Right atrium auricular region (tissue), 2 donors: ENCODE measurements around the gene R3HDML. TPM values are rescaled to one million over a fixed set of nuclear protein-coding genes. Genes with fewer than 3 reads are reported as not detected.

Experiments used
- DNase-seq: peaks from one replicate; pipeline ENCODE4 v3.0.0-alpha.2; 2019; ENCODE audit warnings: low spot score
- H3K27ac ChIP-seq, 2 donors: fragments of 200-600 bp; sonication (generic); 1 replicate in 1 of 2; 2 replicates in 1 of 2; pipeline ENCODE4 v1.5.1; 2016 to 2019
- H3K27me3 ChIP-seq, 2 donors: fragments of 200-600 bp; sonication (generic); one replicate each; pipeline versions ENCODE4 v1.5.1 to v1.6.0; 2017 to 2019
- H3K36me3 ChIP-seq: fragments of 200-600 bp; sonication (generic); one replicate; pipeline ENCODE4 v1.5.1; 2016
- H3K4me1 ChIP-seq, 2 donors: fragments of 200-600 bp; sonication (generic); one replicate each; pipeline versions ENCODE4 v1.5.1 to v1.6.0; 2017 to 2019
- H3K4me3 ChIP-seq, 2 donors: fragments of 200-600 bp; sonication (generic); 1 replicate in 1 of 2; 2 replicates in 1 of 2; pipeline ENCODE4 v1.5.1; 2017 to 2019; ENCODE audit warnings: mild to moderate bottlenecking in 1 of 2, moderate library complexity in 1 of 2
- H3K9me3 ChIP-seq, 2 donors: fragments of 200-600 bp; sonication (generic); one replicate each; pipeline ENCODE4 v1.5.1; 2019
- total RNA-seq, 2 donors: library from RNA; depleted of rRNA; stranded (reverse); fragments of >200 nt; gene quantifications; one replicate each; pipeline ENCODE4 v1.1.0, GENCODE V29; 2016
- TF ChIP-seq, protein P1 (sequence below), 2 donors: fragments of 200-600 bp; sonication (generic); IDR thresholded peaks; one replicate each; pipeline ENCODE4 v1.5.1; 2019; ENCODE audit warnings: antibody characterized with exemption in 2 of 2

R3HDML gene
- total RNA-seq, 2 donors from 2014 or later: not detected

DNA sequence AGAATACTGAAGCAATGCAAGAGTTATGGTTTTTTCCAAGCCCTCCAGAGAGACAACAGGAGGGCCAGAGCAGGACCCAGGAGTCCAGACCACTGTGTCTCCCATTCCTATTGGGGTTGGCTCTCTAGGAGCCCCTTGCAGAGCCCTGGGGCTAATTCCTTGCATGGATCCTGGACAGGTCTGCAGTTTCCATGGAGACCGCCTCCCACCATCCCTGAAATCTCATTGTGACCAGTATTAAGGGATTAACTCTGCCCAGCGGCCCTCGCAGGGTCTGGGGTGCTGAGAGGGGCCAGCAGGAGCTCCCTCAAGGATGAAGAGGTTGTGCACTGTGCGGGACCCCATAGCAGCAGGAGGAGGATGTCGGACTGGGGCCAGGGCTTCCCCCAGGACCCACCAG lies 53.4 kb downstream of the R3HDML start:
- Histone ChIP-seq H3K36me3 (no peaks in the 10 kb centered on the region), H3K27ac (no peak overlapping the region), H3K4me3 (no peak overlapping the region), H3K27me3 (no peaks in the 10 kb centered on the region), H3K9me3 (no peaks in the 10 kb centered on the region), H3K4me1 (peaks cover 0 to 7% of the 10 kb centered on the region in 2 donors)
- DNase-seq: no peak
- TF ChIP-seq, protein P1, sequence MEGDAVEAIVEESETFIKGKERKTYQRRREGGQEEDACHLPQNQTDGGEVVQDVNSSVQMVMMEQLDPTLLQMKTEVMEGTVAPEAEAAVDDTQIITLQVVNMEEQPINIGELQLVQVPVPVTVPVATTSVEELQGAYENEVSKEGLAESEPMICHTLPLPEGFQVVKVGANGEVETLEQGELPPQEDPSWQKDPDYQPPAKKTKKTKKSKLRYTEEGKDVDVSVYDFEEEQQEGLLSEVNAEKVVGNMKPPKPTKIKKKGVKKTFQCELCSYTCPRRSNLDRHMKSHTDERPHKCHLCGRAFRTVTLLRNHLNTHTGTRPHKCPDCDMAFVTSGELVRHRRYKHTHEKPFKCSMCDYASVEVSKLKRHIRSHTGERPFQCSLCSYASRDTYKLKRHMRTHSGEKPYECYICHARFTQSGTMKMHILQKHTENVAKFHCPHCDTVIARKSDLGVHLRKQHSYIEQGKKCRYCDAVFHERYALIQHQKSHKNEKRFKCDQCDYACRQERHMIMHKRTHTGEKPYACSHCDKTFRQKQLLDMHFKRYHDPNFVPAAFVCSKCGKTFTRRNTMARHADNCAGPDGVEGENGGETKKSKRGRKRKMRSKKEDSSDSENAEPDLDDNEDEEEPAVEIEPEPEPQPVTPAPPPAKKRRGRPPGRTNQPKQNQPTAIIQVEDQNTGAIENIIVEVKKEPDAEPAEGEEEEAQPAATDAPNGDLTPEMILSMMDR (IDR thresholded peaks at IDR 0.05): no peak

DNA sequence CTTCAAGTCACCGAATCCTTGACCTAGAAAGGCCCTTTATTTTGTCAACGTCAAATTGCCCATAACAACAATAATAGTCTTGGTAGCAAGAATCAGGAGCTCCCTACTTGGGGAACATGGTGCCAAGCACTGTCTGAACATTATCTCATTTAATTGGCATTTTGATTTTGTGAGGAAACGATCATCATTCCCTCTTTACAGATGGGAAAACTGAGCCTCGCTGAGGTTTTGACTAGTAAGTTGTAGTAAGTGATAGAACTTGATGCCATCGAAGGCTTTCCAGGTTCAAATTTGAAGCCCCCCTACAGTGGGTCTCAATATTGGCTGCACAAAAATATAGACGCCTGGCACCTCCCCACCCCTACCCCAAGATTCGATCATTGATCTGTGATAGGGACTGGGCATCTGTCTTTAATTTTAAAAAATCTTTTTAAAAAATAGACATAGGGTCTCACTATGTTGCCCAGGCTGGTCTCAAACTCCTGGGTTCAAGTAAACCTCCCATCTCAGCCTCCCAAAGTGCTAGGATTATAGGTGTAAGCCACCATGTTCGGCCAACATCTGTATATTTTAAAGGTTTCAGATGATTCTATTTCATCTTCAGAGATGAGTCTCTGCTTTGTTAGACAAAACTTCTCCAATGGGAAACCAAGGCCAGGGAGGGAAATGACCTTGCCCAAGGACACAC lies 55.4 kb downstream of the R3HDML start:
- TF ChIP-seq, protein P1 (IDR thresholded peaks at IDR 0.05): no peak
- Histone ChIP-seq H3K4me1 (peaks cover 0 to 7% of the 10 kb centered on the region in 2 donors), H3K36me3 (no peaks in the 10 kb centered on the region), H3K9me3 (no peaks in the 10 kb centered on the region), H3K4me3 (no peak overlapping the region), H3K27ac (no peak overlapping the region), H3K27me3 (no peaks in the 10 kb centered on the region)
- no peak for DNase-seq

DNA sequence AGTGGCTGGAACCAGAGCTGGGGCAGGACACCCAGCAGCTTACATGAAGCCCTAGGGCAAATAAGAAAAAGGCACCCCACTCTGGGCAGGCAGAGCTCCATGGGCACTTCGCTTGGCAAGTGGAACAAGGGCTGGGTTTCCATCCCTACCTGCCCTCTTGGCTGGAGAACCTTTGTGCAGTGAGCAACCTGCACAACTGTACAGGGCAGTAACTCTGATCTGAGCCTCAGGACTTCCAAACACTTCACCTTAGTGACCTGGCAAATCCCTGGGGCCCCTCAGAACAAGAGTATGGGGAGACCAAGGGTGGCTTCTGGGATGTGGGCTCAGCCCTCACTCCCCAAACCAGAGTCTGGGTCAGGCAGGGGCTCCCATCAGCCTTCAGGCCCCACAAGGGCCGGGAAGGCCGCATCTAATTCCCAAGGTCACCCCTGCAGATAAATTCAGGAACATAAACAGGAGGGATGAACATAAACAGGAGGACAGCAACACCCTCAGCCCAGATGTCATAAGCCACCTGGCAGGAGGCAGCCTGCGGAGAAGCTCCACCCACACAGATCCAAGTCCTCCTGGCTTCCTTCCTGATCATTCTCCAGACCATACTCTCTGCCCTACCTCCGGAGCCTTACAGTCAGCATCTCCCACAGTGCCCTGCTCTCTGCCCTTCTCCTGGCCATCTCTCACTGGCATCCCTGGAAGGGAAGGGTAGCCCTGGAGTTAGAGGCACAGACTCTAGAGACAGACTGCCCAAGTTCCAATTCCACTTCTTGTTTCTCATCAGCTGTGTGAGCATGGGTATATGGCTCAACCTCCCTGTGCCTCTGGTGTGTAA lies 56.1 kb downstream of the R3HDML start:
- Histone ChIP-seq H3K4me1 (peaks cover 0 to 7% of the 10 kb centered on the region in 2 donors), H3K4me3 (no peak overlapping the region), H3K9me3 (no peaks in the 10 kb centered on the region), H3K27ac (no peak overlapping the region), H3K27me3 (no peaks in the 10 kb centered on the region), H3K36me3 (no peaks in the 10 kb centered on the region)
- TF ChIP-seq, protein P1 (IDR thresholded peaks at IDR 0.05): no peak
- no peak for DNase-seq

DNA sequence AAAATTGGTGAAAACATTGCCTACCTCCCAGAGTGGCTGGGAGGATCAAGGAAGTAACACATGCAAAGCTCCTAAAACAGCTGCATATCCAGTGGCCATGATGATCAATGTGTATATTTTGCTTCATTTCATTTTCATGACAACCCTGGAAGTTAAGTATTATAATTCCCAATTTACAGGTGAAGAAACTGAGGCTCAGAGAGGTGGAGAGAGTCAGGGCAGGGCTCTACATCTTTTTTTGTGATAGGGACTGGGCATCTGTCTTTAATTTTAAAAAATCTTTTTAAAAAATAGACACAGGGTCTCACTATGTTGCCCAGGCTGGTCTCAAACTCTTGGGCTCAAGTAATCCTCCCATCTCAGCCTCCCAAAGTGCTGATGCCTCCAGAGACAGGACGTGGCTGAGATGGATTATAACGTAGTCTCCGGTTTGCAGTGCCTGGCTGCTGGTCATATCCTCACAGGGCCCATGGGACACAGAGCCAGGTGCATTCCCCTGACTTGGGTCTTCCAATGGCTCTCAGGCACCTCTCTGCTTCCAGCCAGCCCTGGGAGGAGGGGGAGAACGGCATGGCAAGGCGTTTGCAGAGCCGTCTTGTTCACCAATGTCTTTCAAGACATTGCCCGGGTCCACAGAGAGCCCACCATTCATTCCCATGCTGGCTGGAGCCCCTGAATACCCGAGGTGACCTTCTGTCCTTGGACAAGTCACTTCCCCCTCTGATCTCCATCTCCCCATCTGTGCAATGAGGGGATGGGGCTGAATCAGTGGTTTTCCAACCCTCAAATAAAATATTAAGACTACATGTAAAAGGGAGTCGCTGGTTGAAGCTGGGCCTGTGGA lies 57.0 kb downstream of the R3HDML start:
- Histone ChIP-seq H3K9me3 (no peaks in the 10 kb centered on the region), H3K4me3 (no peak overlapping the region), H3K4me1 (peaks cover 0 to 1% of the 10 kb centered on the region in 2 donors), H3K36me3 (no peaks in the 10 kb centered on the region), H3K27me3 (no peaks in the 10 kb centered on the region), H3K27ac (no peak overlapping the region)
- DNase-seq: no peak
- TF ChIP-seq, protein P1 (IDR thresholded peaks at IDR 0.05): no peak

DNA sequence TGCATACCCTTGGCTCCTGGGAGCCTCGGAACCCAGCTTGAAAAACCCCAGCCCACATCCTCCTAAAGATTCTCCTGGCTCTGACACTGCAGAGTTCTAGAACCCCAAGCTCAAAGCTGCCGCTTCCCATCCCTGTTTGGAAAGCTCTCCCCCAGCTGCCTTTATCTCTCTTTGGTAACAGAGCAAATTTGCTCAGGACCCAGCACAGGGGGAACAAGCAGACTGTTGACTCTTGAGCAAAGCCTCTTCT lies 57.5 kb downstream of the R3HDML start:
- no peak overlapping the region for H3K27ac ChIP-seq
- H3K36me3 ChIP-seq: no peaks in the 10 kb centered on the region
- H3K4me1 ChIP-seq: no peaks in the 10 kb centered on the region
- H3K9me3 ChIP-seq: no peaks in the 10 kb centered on the region
- H3K27me3 ChIP-seq: no peaks in the 10 kb centered on the region
- DNase-seq: no peak
- TF ChIP-seq, protein P1 (IDR thresholded peaks at IDR 0.05): no peak
- H3K4me3 ChIP-seq: no peak overlapping the region
